GM18907 (cell line): Measurements from ENCODE around the gene TPD52L2.
"Not testable (repeated sequence)": the region's sequence is repeated elsewhere in the genome, so short reads cannot be mapped to it uniquely, and the experiment has no call there.

ENCODE experiments used
- ATAC-seq: cut with Tn5 transposase; IDR thresholded peaks from one replicate; pipeline ENCODE4 v1.9.1; 2021; ENCODE audit warnings: mild to moderate bottlenecking, moderate library complexity; ENCODE audit not compliant: unreplicated experiment

TPD52L2 gene

GRCh38 chr20:63835021-63835858 is 29.8 kb upstream of the TPD52L2 start:
- ATAC-seq = no peak

DNA sequence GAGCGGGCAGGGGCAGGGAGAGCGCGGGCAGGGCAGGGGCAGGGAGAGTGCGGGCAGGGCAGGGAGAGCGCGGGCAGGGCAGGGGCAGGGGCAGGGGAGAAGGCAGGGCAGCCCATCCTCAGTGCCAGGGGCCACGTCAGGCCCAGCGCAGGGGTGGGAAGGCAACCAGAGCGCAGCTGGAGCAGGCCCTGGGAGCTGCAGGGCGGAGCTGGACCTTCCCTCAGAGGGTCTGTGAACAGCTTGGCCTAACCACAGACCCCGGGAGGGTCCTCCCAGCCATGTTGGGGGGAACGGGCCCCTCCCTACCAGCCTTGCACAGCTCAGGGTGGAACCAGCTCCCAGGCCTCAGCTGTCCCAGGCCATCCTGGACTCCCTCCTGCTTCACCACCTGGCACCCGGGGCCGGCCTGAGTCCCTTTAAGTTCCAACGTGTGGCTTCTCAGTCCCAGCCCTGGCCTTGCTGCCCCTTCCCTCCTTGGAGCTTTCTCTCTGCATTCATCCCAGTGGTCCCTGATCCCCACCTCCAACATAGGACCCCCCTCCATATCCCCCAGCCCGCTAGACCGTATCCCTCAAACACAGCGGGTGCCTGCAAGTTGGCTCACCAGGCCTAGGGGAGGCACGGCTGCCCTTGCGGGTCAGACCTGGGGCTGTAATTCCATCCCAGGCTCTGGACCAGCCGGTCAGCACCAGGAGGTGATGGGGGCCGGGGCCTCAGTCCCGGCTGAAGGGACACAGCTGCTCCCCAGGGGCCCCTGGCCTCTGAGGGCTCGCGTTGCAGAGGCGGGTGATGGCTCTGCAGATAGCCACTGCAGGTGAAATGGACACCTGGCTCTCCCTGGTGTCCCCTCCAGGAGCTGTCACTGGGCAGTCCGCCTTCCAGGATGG is 28.4 kb upstream of the TPD52L2 start:
- ATAC-seq = no peak

DNA sequence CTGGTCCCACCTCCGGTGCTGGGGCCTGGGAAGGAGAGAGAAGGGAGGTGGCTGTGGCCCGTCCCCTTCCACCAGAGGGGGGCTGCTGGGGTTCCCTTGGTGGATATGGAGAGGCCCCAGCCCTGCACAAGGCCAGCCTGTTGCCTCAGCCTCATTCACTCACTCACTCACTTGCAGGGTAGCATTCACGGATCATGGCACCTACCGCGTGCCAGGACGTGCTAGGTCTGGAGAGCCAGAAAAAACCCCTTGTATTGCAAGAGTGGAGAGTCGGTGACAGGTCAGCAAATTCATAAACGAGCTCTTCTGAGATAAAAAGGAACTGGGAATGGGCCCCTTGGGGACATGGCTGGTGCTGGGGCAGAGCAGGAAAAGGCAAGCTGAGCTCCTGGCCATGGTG is 27.6 kb upstream of the TPD52L2 start:
- ATAC-seq = no peak

DNA sequence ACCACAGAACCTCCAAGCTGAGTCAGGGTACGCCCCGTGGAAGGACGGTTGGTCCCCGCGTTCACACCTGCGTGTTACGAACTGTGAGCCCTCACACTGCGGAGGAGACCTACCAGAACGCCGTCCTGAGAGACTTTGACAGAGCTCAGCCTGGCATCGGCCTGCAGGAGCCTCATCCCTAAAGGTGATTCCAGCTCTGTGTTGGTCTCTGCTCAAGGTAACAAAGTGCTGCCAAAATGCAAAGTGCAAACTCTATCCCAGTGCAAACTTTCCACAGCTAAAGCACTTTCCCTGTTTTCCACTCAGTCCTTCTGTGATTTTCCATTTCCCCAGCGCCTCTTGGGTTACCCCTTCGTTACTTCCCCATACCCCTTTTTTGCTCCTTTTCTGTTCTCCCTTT is 25.4 kb upstream of the TPD52L2 start:
- ATAC-seq = no peak

DNA sequence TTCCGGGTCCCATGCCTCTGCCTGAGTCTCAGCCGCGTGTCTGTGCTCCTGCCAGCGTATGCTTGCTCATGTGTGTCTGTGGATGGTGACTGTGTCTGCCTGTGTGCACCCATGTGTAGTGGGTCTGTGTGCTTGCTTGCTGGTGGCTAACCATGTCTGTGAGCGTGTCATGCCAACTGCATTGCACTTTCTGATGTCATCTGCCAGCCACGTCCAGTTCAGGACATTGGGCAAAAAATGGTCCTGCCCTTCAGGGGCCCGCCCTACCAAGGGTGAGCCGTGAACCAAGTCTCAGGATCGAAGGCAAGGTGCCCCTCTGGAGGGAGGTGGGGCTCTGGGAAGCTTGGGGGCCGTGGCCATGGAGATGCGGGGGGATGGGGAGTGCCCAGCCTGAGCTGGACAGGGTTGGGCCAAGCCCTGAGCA is 24.7 kb upstream of the TPD52L2 start:
- ATAC-seq = no peak

GRCh38 chr20:63842258-63842657 is 22.8 kb upstream of the TPD52L2 start:
- ATAC-seq = no peak

GRCh38 chr20:63843222-63843621 is 21.8 kb upstream of the TPD52L2 start:
- ATAC-seq = no peak

- ATAC-seq = no peak
Measured at GRCh38 chr20:63843778-63844177, 21.3 kb upstream of the TPD52L2 start.

GRCh38 chr20:63844511-63844991 is 20.5 kb upstream of the TPD52L2 start:
- no peak for ATAC-seq

- no peak for ATAC-seq
Measured at GRCh38 chr20:63846128-63846771, 18.8 kb upstream of the TPD52L2 start.

GRCh38 chr20:63846888-63847236 is 18.2 kb upstream of the TPD52L2 start:
- no peak for ATAC-seq

DNA sequence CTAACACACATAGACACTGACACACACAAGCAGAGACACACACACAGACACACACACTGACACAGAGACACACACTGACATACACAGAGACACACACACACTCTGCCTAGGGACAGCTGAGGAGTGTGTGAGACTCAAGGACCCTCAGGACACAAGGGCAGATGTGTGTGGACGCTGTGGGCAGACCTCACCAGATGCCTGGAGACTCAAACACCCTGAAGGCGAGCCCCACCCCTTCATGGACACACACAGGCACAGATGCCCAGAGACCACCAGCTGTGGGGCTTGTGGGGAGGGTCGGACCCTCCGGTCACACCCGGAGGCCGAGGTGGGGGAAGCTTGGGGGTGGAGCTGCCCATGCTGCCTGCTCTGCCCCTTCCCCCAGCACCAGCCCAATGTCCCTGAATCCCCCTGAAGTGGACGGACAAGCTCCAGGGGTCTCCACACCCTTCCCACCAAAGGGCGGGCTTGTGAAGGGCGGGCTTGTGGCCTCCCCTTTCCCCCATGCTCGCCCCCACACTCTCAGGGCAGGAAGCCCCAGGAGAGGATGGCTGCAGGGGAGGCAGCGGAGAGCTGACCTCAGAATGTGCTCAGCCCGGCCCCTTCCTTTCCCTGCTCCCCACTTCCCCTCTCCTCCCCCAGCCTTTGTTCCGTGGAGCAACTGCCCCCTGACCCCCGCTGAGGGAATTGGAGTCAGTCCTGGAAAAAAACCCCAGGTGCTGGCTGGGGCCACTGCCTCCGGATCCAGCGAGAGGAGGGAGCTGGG is 17.6 kb upstream of the TPD52L2 start:
- ATAC-seq = no peak

DNA sequence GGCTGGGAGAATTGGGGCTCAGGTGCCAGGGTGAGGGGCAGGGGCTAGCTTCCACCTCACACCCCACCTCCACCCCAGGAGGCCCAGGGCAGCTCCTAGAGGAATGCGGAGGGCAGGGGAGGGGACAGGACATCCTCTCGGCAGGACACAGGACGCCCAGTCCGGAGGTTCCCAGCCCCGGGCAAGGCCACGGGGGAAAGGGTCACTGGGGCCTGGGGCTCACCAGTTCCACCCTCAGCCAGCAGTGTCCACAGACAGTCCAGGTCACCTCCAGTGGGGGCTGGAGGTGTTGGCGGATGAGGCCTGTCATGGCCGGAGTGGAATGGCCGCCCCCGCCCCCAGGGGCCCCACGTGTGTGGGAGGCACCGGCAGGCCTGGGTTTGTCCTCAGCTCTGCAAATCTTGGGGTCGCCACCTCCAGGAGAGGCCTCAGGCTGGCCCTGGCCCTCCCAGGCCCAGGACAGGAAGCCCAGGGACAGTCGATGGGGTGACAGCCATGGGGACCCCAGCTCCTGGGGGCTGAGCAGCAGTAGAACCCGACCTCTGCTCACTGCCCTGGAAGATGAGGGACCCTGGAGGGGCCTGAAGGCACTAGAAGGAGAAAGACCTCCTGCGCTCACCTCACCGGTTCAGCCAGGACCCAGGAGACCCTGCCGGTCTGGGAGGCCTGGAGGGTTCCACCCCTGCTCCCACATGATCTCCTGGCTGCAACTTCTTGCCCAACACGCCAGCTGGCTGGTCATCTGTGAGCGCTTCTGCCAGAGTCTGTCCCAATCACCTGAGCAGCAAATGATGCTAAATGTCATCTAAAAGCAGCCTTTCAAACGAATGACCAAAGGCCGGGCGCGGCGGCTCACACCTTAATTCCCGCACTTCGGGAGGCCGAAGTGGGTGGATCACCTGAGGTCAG is 16.8 kb upstream of the TPD52L2 start:
- ATAC-seq = no peak

- peak; percentile 70 for ATAC-seq
Measured at GRCh38 chr20:63850689-63851547, 14.2 kb upstream of the TPD52L2 start.

DNA sequence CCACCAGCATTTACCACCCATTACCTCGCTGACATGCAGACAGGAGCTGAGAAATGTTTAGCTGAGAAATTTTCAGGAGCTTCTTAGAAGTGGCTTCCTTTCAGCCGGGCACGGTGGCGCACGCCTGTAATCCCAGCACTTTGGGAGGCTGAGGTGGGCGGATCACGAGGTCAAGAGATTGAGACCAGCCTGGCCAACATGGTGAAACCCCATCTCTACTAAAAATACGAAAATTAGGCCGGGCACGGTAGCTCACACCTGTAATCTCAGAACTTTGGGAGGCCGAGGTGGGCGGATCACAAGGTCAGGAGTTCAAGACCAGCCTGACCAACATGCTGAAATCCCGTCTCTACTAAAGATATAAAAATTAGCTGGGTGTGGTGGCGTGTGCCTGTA is 13.5 kb upstream of the TPD52L2 start:
- not testable (repeated sequence) for ATAC-seq

DNA sequence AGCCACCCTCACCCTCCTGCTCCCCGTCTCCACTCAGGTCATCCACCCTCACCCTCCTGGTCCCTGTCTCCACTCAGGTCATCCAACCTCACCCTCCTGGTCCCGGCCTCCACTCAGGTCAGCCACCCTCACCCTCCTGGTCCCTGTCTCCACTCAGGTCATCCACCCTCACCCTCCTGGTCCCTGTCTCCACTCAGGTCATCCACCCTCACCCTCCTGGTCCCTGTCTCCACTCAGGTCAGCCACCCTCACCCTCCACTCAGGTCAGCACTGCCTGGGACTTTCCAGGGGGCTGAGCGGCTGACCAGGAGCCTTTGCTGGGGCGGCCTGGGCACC is 11.4 kb upstream of the TPD52L2 start:
- ATAC-seq = not testable (repeated sequence)

- ATAC-seq = no peak
Measured at GRCh38 chr20:63854069-63854765, 10.9 kb upstream of the TPD52L2 start.

- no peak for ATAC-seq
Measured at GRCh38 chr20:63854766-63855362, 10.2 kb upstream of the TPD52L2 start.
